ENCODE measurements around the gene C1orf122.
A peak's percentile ranks its signal among the peaks of the same experiment; 100 is the strongest.

Gene C1orf122

DNA sequence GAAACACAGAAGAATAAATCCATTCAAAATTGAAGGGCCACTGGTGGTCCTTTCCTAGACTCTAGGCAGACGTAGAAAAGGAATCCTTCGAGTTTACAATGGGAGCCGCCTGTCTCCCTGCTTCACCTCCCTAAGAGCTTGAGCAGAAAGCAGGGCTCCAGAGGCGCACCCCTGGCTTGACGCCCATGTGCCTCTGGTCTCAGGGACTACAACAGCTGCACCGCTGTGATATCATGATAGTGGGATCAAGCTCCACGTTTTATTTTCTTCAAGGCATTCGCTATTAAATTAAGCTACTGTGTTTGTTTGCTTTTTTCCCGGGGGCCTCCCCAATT is 403 bp upstream of the C1orf122 start:
- peak overlapping the region; percentile 50; the same call in 1 of the 2 replicates for H3K27ac ChIP-seq (ENCODE audit: low read length)
- TF ChIP-seq EZH2 (optimal IDR thresholded peaks at IDR 0.05; ENCODE audit: low read depth, low read length) (no peak), EZH2phosphoT487 (IDR thresholded peaks at IDR 0.05; ENCODE audit: low read length) (no peak)
- TF ChIP-seq, protein P1, sequence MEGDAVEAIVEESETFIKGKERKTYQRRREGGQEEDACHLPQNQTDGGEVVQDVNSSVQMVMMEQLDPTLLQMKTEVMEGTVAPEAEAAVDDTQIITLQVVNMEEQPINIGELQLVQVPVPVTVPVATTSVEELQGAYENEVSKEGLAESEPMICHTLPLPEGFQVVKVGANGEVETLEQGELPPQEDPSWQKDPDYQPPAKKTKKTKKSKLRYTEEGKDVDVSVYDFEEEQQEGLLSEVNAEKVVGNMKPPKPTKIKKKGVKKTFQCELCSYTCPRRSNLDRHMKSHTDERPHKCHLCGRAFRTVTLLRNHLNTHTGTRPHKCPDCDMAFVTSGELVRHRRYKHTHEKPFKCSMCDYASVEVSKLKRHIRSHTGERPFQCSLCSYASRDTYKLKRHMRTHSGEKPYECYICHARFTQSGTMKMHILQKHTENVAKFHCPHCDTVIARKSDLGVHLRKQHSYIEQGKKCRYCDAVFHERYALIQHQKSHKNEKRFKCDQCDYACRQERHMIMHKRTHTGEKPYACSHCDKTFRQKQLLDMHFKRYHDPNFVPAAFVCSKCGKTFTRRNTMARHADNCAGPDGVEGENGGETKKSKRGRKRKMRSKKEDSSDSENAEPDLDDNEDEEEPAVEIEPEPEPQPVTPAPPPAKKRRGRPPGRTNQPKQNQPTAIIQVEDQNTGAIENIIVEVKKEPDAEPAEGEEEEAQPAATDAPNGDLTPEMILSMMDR (IDR thresholded peaks at IDR 0.05; ENCODE audit: low read length) = no peak
- peak overlapping the region; percentile 86 for H3K9ac ChIP-seq (ENCODE audit: low read length)
- 0 out of 2 replicates have a peak, but pooled peaks cover 8% of the 10 kb centered on the region for H3K36me3 ChIP-seq (replicated peaks; ENCODE audit: insufficient read depth, low read length)
- H3K4me1 ChIP-seq (ENCODE audit: low read length) = peaks cover 14% of the 10 kb centered on the region; the same call in 1 of the 2 replicates
- H4K20me1 ChIP-seq (ENCODE audit: insufficient read depth, low read length) = peaks cover 18% of the 10 kb centered on the region
- peak overlapping the region; percentile 88 for H3K4me2 ChIP-seq (ENCODE audit: low read depth, low read length)
- H3K27me3 ChIP-seq (replicated peaks; ENCODE audit: insufficient read depth, low read length) = no peaks in the 10 kb centered on the region
- peak overlapping the region; percentile 80 for H3K4me3 ChIP-seq (ENCODE audit: low read length)
- H3K9me3 ChIP-seq (replicated peaks; ENCODE audit: insufficient read depth, low read length) = no peaks in the 10 kb centered on the region
- peaks cover 26% of the 10 kb centered on the region for H3F3A ChIP-seq (ENCODE audit: insufficient read depth, low read length)
- H2AFZ ChIP-seq (ENCODE audit: low read length) = no peak overlapping the region
- peak; percentile 15 for DNase-seq
- H3K79me2 ChIP-seq (ENCODE audit: low read length) = peaks cover 64% of the 10 kb centered on the region
- H3K9me2 ChIP-seq (replicated peaks; ENCODE audit: insufficient read depth, low read length) = no peaks in the 10 kb centered on the region

DNA sequence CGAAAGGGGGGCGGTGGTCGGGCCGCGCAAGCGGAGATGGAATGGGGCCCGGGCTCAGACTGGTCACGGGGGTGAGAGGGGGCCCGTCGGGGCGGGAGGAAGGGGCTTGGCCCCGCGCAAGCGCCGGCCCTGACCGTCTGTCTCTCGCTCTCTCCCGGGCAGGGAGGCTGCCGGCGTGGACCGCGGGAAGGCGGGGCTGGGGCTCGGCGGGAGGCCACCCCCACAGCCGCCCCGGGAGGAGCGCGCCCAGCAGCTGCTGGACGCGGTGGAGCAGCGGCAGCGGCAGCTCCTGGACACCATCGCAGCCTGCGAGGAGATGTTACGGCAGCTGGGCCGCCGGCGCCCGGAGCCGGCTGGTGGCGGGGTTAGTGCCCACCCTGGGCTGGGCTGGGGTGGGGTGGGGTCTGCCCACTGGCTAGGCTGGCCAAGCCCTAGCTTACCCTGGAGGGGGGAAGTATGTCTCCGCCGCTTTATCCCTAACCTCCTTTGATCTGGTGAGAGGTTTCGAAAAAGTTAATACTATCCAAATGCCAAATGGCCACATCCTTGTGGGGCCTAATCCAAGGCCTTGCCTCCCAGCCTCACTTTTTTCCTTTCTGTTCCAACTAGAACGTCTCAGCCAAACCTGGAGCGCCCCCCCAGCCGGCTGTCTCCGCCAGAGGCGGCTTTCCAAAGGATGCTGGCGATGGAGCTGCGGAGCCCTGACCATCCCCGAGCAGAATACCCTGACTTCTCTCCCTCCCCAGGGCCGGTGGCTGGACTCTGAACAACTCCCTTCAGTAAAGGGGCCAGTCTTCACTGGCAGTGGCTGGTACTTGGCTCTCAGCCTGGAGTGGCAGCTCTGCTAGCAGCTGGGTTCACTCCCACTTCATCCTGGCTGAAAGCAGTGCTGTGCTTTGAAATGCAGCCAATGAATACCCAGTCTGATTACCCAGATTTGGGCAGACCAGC is 1.1 kb downstream of the C1orf122 start:
- Histone ChIP-seq H3F3A (ENCODE audit: insufficient read depth, low read length) (peaks cover 22% of the 10 kb centered on the region), H3K4me2 (ENCODE audit: low read depth, low read length) (peak overlapping the region; percentile 69), H3K9me2 (replicated peaks; ENCODE audit: insufficient read depth, low read length) (no peaks in the 10 kb centered on the region), H3K9ac (ENCODE audit: low read length) (peak overlapping the region; percentile 86), H3K27me3 (replicated peaks; ENCODE audit: insufficient read depth, low read length) (no peaks in the 10 kb centered on the region), H3K4me1 (ENCODE audit: low read length) (peaks cover 14% of the 10 kb centered on the region; the same call in 1 of the 2 replicates), H3K27ac (ENCODE audit: low read length) (peak overlapping the region; percentile 44; the same call in 1 of the 2 replicates), H3K4me3 (ENCODE audit: low read length) (peak overlapping the region; percentile 79), H3K9me3 (replicated peaks; ENCODE audit: insufficient read depth, low read length) (no peaks in the 10 kb centered on the region), H3K79me2 (ENCODE audit: low read length) (peaks cover 52% of the 10 kb centered on the region), H4K20me1 (ENCODE audit: insufficient read depth, low read length) (peaks cover 12% of the 10 kb centered on the region), H3K36me3 (replicated peaks; ENCODE audit: insufficient read depth, low read length) (0 out of 2 replicates have a peak, but pooled peaks cover 8% of the 10 kb centered on the region), H2AFZ (ENCODE audit: low read length) (peak overlapping the region; percentile 65)
- no peak for TF ChIP-seq EZH2phosphoT487 (IDR thresholded peaks at IDR 0.05; ENCODE audit: low read length)
- TF ChIP-seq EZH2 (optimal IDR thresholded peaks at IDR 0.05; ENCODE audit: low read depth, low read length) = no peak
- TF ChIP-seq, protein P1 (IDR thresholded peaks at IDR 0.05; ENCODE audit: low read length) = no peak
- peak; percentile 63 for DNase-seq

DNA sequence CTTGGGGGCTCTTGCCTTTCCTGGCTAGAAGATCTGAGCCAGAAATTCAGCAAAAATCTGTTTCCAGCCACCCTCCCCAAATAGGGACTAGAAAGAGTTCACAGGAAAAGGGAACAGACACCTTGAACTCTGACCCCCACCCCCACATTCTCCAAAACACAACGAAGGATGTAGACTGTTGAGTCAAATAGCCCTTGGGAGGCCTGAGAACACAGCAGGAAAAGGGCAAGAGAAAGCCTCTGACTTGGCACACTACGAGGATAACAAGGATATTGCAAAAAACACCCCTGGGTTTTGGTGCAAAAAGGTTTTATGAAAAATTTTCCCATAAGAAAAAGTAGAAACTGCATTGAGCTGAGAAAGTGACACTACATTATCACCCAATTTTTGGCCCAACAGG is 2.4 kb downstream of the C1orf122 start:
- no peak for DNase-seq
- TF ChIP-seq, protein P1 (IDR thresholded peaks at IDR 0.05; ENCODE audit: low read length) = no peak
- TF ChIP-seq EZH2 (optimal IDR thresholded peaks at IDR 0.05; ENCODE audit: low read depth, low read length) (no peak), EZH2phosphoT487 (IDR thresholded peaks at IDR 0.05; ENCODE audit: low read length) (no peak)
- Histone ChIP-seq H3K9ac (ENCODE audit: low read length) (no peak overlapping the region), H2AFZ (ENCODE audit: low read length) (no peak overlapping the region), H3K9me3 (replicated peaks; ENCODE audit: insufficient read depth, low read length) (no peaks in the 10 kb centered on the region), H3K4me1 (ENCODE audit: low read length) (peaks cover 14% of the 10 kb centered on the region; the same call in 1 of the 2 replicates), H3K79me2 (ENCODE audit: low read length) (peaks cover 39% of the 10 kb centered on the region), H3K4me3 (ENCODE audit: low read length) (no peak overlapping the region), H3K27me3 (replicated peaks; ENCODE audit: insufficient read depth, low read length) (no peaks in the 10 kb centered on the region), H3K9me2 (replicated peaks; ENCODE audit: insufficient read depth, low read length) (no peaks in the 10 kb centered on the region), H3K36me3 (replicated peaks; ENCODE audit: insufficient read depth, low read length) (0 out of 2 replicates have a peak, but pooled peaks cover 8% of the 10 kb centered on the region), H3K4me2 (ENCODE audit: low read depth, low read length) (no peak overlapping the region), H3K27ac (ENCODE audit: low read length) (no peak overlapping the region), H3F3A (ENCODE audit: insufficient read depth, low read length) (peaks cover 22% of the 10 kb centered on the region), H4K20me1 (ENCODE audit: insufficient read depth, low read length) (0 out of 2 replicates have a peak, but pooled peaks cover 6% of the 10 kb centered on the region)
